Endometrial microvascular endothelial cells (primary cell): ENCODE results near the gene IFITM10. TPM values are rescaled to one million over a fixed set of nuclear protein-coding genes. Genes with fewer than 3 reads are reported as not detected.

ENCODE experiments used
- in situ Hi-C: cut with HindIII; loops from 2 replicates; pipeline ENCODE4 v1.10.0; 2017; ENCODE audit warnings: low sequenced_read_pairs, low pct_unique_long_range_greater_than_20kb; ENCODE audit errors: inconsistent ontology term
- total RNA-seq: library from RNA; depleted of rRNA; stranded (reverse); fragments of >200 nt; gene quantifications from one replicate; pipeline ENCODE4 v1.2.3, GENCODE V29; 2015; ENCODE audit errors: inconsistent ontology term

The IFITM10 gene
- total RNA-seq, 1 donor from 2014 or later: not detected

GRCh38 chr11:1755692-1756561, 5.5 kb upstream of the IFITM10 start:
- in situ Hi-C loops: no loop called here

GRCh38 chr11:1755344-1755691, 4.9 kb upstream of the IFITM10 start:
- in situ Hi-C loops: no loop called here

- in situ Hi-C loops: no loop called here
Observed at GRCh38 chr11:1754376-1755150, 4.2 kb upstream of the IFITM10 start.

GRCh38 chr11:1753929-1754305, 3.5 kb upstream of the IFITM10 start:
- in situ Hi-C loops: no loop called here

- in situ Hi-C loops: no loop called here
Observed at GRCh38 chr11:1753229-1753928, 3.0 kb upstream of the IFITM10 start.

GRCh38 chr11:1752907-1753228, 2.5 kb upstream of the IFITM10 start:
- in situ Hi-C loops: no loop called here

- in situ Hi-C loops: no loop called here
Observed at GRCh38 chr11:1751999-1752906, 1.9 kb upstream of the IFITM10 start.

GRCh38 chr11:1751531-1751921, 1.1 kb upstream of the IFITM10 start:
- in situ Hi-C loops: no loop called here

- in situ Hi-C loops: no loop called here
Observed at GRCh38 chr11:1750840-1751530, 590 bp upstream of the IFITM10 start.

- in situ Hi-C loops: no loop called here
Observed at GRCh38 chr11:1749395-1750351, 722 bp downstream of the IFITM10 start.

- in situ Hi-C loops: no loop called here
Observed at GRCh38 chr11:1748636-1749394, 1.6 kb downstream of the IFITM10 start.

GRCh38 chr11:1747753-1748635, 2.4 kb downstream of the IFITM10 start:
- in situ Hi-C loops: no loop called here

- in situ Hi-C loops: no loop called here
Observed at GRCh38 chr11:1746956-1747752, 3.2 kb downstream of the IFITM10 start.

GRCh38 chr11:1746511-1746931, 3.9 kb downstream of the IFITM10 start:
- in situ Hi-C loops: no loop called here
